Urinary bladder (tissue), 4 donors: ENCODE measurements around the gene PIK3AP1. TPM values are rescaled to one million over a fixed set of nuclear protein-coding genes. Genes with fewer than 3 reads are reported as not detected.
A peak's percentile ranks its signal among the peaks of the same experiment; 100 is the strongest.
"Not testable (repeated sequence)": the region's sequence is repeated elsewhere in the genome, so short reads cannot be mapped to it uniquely, and the experiment has no call there.

Experiments
- DNase-seq: peaks from one replicate; pipeline ENCODE4 v3.0.0-alpha.2; 2015; ENCODE audit errors: extremely low spot score
- H3K27ac ChIP-seq: one replicate; pipeline ENCODE4 v1.5.1; 2013; ENCODE audit warnings: low read depth, mild to moderate bottlenecking, moderate library complexity
- H3K36me3 ChIP-seq: one replicate; pipeline ENCODE4 v1.6.1; 2013; ENCODE audit warnings: mild to moderate bottlenecking, moderate library complexity; ENCODE audit not compliant: insufficient read depth
- H3K4me1 ChIP-seq: one replicate; pipeline ENCODE4 v1.6.1; 2013; ENCODE audit warnings: mild to moderate bottlenecking, moderate library complexity; ENCODE audit not compliant: insufficient read depth
- H3K4me3 ChIP-seq: one replicate; pipeline ENCODE4 v1.5.1; 2013; ENCODE audit warnings: low read depth, low read length
- WGBS: extraction: QIAGEN DNeasy Blood & Tissue Kit; methylation state at CpG from one replicate; pipeline ENCODE4 v1.1.7; 2013; 5-methylcytosine and 5-hydroxymethylcytosine counted together
- polyA plus RNA-seq: library from polyadenylated mRNA; stranded (reverse); fragments of 200-250 nt; gene quantifications from one replicate; pipeline ENCODE4 v1.2.3, GENCODE V29; 2013
- total RNA-seq: library from RNA; depleted of rRNA; stranded (reverse); fragments of >200 nt; gene quantifications from one replicate; pipeline ENCODE4 v1.2.3, GENCODE V29; 2014
- donor health status: healthy with polysubstance abuse.
- donor health status: healthy.

Gene PIK3AP1
- total and polyA plus RNA-seq, 2 donors = 3.7 to 6.6 TPM

- Histone ChIP-seq H3K36me3 (no peaks in the 10 kb centered on the region), H3K4me3 (no peak overlapping the region), H3K4me1 (no peaks in the 10 kb centered on the region), H3K27ac (no peak overlapping the region)
- no peak for DNase-seq
Observed at GRCh38 chr10:96745950-96746349, 25.6 kb upstream of the PIK3AP1 start.

DNA sequence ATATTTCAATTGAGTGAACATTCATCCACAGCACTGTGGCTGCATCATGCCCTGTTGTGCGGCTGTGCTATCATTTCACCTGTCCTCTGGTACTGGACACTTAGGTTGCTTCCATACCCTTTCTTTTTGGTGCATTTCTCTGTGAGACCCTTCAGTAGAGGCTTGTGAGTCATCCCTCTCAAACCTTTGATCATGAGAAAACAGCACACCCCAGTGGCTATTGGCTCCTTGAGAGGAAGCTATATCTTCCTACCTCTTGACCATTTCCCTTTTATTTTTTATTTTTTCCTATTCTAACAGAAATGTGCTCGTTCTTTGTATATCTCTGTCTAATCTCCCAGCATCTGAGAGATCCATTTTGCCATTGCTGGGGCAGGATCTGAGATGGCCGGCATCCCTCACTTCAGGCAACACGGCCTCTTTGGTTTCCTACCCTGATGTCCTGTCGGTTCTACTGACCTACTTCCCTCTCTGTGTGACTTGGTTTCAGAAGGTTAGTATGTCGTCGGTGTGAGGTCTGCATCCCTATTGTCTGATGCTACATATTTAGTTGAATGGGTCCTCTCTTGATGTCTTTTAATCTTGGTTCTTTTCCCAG lies 23.8 kb upstream of the PIK3AP1 start:
- WGBS = 68% methylated on average over 7 of the region's 7 CpGs
- Histone ChIP-seq H3K27ac (no peak overlapping the region), H3K36me3 (no peaks in the 10 kb centered on the region), H3K4me1 (no peaks in the 10 kb centered on the region), H3K4me3 (no peak overlapping the region)
- no peak for DNase-seq

DNA sequence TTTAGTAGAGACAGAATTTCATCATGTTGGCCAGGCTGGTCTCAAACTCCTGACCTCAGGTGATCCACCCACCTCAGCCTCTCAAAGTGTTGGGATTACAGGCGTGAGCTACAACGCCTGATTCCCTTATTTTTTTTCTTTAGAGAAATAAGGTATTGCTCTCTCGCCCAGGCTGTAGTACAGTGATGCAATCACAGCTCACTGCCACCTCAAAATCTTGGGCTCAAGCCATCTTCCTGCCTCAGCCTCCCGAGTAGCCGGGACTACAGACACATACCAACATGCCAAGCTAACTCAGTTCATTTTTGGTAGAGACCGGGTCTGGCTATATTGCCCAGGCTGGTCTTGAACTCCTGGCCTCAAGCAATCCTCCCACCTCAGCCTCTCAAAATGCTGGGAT lies 21.2 kb upstream of the PIK3AP1 start:
- not testable (repeated sequence) for H3K4me1 ChIP-seq, H3K4me3 ChIP-seq, H3K27ac ChIP-seq, DNase-seq, H3K36me3 ChIP-seq
- WGBS = 72% methylated on average over 6 of the region's 6 CpGs

DNA sequence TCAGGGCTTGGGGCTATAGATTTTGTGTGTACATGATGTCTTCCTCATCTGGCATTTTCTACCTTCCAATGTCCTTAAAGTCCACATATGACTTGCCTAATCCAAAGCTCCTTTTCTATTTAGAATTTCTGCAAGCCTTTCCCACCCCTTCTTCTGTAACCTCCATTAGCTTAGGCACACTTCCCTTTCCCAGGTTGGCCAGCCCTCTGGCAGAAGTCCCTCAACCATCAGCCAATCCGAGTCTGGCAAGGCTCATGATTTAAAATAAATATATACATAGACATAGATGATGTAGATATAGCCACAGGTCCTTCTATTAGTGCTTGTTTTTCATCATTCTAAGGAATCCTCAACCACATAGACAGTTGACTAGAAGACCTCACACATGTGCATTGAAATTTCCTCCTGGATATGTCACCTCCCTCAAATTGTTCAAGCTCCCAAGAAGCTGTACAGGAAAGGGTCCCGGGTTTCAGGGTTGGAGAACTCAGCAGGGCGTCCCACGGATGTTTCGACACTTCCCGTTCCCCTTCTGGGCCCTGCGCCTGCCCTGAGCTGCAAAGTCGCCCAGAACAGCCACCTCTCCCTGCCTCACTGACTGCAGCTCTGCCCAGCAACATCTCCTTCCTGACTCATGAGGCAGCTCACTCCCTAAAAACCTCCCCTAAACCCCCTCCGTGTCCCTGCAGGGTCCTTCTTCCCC lies 20.4 kb upstream of the PIK3AP1 start:
- 56% methylated on average over 9 of the region's 9 CpGs for WGBS
- Histone ChIP-seq H3K4me3 (no peak overlapping the region), H3K4me1 (no peaks in the 10 kb centered on the region), H3K36me3 (no peaks in the 10 kb centered on the region), H3K27ac (no peak overlapping the region)
- DNase-seq = no peak

- WGBS = 93% methylated on average over 7 of the region's 7 CpGs
- no peak overlapping the region for H3K4me3 ChIP-seq
- no peak for DNase-seq
- no peak overlapping the region for H3K27ac ChIP-seq
- no peaks in the 10 kb centered on the region for H3K36me3 ChIP-seq
- H3K4me1 ChIP-seq = no peaks in the 10 kb centered on the region
Observed at GRCh38 chr10:96740141-96740540, 19.8 kb upstream of the PIK3AP1 start.

DNA sequence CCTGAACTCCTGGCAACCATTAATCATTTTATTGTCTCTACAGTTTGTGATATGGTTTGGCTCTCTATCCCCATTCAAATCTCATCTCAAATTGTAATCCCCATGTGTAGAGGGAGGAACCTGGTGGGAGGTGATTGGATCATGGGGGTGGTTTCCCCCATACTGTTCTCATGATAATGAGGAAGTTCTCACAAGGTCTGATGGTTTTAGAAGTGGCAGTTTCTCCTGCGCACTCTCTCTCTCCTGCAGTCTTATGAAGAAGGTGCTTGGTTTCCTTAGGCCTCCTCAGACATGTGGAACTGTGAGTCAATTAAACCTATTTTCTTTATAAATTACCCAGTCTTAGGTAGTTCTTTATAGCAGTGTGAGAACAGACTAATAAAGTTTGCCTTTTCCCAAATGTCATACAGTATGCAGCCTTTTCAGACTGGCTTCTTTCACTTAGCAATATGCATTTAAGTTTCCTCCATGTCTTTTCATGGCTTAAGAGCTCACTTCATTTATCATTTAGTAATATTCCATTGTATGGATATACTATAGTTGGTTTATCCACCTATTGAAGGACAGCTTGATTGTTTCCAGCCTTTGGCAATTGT lies 17.1 kb upstream of the PIK3AP1 start:
- not testable (repeated sequence) for H3K27ac ChIP-seq, H3K36me3 ChIP-seq, H3K4me3 ChIP-seq, DNase-seq, H3K4me1 ChIP-seq
- WGBS = 91% methylated on average over 1 of the region's 1 CpG

- Histone ChIP-seq H3K27ac (no peak overlapping the region), H3K4me3 (no peak overlapping the region), H3K4me1 (no peaks in the 10 kb centered on the region), H3K36me3 (no peaks in the 10 kb centered on the region)
- 88% methylated on average over 6 of the region's 6 CpGs for WGBS
- no peak for DNase-seq
Observed at GRCh38 chr10:96724621-96725020, 4.3 kb upstream of the PIK3AP1 start.

GRCh38 chr10:96721207-96721572 lies 876 bp upstream of the PIK3AP1 start:
- no peak for DNase-seq
- Histone ChIP-seq H3K4me1 (no peaks in the 10 kb centered on the region), H3K27ac (no peak overlapping the region), H3K36me3 (no peaks in the 10 kb centered on the region), H3K4me3 (no peak overlapping the region)
- WGBS = 45% methylated on average over 4 of the region's 4 CpGs

- Histone ChIP-seq H3K36me3 (no peaks in the 10 kb centered on the region), H3K4me1 (no peaks in the 10 kb centered on the region), H3K4me3 (peak overlapping the region; percentile 49), H3K27ac (no peak overlapping the region)
- no peak for DNase-seq
- 6% methylated on average over 38 of the region's 38 CpGs for WGBS
Observed at GRCh38 chr10:96719850-96720421, 378 bp downstream of the PIK3AP1 start.

GRCh38 chr10:96719200-96719599 lies 1.1 kb downstream of the PIK3AP1 start:
- H3K27ac ChIP-seq = no peak overlapping the region
- no peaks in the 10 kb centered on the region for H3K4me1 ChIP-seq
- no peak for DNase-seq
- no peak overlapping the region for H3K4me3 ChIP-seq
- no peaks in the 10 kb centered on the region for H3K36me3 ChIP-seq
- WGBS = 83% methylated on average over 1 of the region's 1 CpG

DNA sequence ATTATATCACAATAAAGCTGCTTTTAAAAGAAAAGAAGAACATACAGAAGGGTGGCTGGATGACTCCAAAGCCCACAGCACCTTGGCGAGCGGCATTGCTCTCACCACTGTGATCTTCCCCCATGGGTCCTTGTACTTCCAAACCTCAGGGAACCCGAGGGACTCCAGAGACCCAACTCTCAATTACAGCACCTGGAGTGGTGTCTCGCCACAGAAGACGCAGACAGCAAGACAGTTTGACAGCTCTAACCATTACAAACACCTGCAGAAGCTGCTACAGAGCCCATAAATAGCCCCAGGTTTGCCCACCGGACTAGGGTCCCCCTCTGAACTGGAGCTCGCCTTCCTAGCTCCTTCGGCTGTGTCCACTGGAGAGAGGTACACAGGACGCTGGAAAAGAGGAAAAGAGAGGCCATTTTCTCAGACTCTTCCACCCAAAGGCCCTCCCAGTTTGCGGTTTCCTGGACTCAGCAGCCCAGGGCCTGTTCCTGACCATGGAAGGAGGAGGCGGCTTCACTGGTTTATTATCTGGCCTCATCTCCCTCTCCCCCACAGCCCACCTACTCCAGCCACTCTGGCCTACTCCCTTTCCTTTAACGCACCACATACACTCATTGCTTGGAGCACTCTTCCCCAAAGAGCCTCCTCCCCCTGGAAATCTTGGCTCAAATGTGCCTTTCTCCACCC lies 1.9 kb downstream of the PIK3AP1 start:
- Histone ChIP-seq H3K27ac (no peak overlapping the region), H3K4me1 (no peaks in the 10 kb centered on the region), H3K4me3 (no peak overlapping the region), H3K36me3 (no peaks in the 10 kb centered on the region)
- DNase-seq = no peak
- 92% methylated on average over 12 of the region's 12 CpGs for WGBS

GRCh38 chr10:96716390-96716789 lies 3.9 kb downstream of the PIK3AP1 start:
- H3K27ac ChIP-seq = no peak overlapping the region
- 81% methylated on average over 1 of the region's 1 CpG for WGBS
- DNase-seq = no peak

DNA sequence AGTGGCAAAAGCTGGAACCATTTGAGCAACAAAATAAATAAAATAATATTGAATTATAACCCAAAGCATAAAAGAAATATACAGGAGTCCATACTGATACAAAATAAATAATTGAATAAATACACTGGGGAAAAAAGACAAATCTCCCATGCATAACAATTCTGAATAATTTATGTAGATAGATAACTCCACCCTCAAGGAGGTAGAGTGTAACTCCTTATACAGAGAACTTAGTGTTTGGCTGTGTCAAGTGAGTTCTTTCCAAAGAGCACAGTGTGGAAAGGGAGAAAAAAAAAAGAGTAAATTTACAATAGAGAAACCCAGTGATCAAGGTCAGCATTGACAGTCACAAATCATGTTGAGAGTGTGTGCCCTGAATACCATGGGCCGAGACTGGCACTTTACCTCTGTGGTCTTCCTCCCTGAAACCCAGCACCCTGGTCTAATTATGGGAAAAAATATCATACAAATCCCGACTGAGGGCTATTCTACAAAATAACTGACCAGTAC lies 5.5 kb downstream of the PIK3AP1 start:
- DNase-seq = no peak
- Histone ChIP-seq H3K36me3 (no peaks in the 10 kb centered on the region), H3K27ac (no peak overlapping the region), H3K4me3 (no peak overlapping the region), H3K4me1 (no peaks in the 10 kb centered on the region)
- WGBS = 96% methylated on average over 2 of the region's 2 CpGs

More at GRCh38 chr10:96716390-96716789, 3.9 kb downstream of the PIK3AP1 start:
- H3K36me3 ChIP-seq = no peaks in the 10 kb centered on the region
- no peaks in the 10 kb centered on the region for H3K4me1 ChIP-seq
- no peak overlapping the region for H3K4me3 ChIP-seq
